Measurements from ENCODE around the gene MYH11.
"Not testable (repeated sequence)": the region's sequence is repeated elsewhere in the genome, so short reads cannot be mapped to it uniquely, and the experiment has no call there.

The MYH11 gene

GRCh38 chr16:15846510-15846909, 10.3 kb downstream of the MYH11 start:
- no peak for TF ChIP-seq CTCF (IDR thresholded peaks at IDR 0.05; ENCODE audit: low read depth, low read length)
- no peak for DNase-seq (ENCODE audit: low read depth)
- no peak overlapping the region for H3K4me3 ChIP-seq (ENCODE audit: low read depth, low read length)

- no peak overlapping the region for H3K4me3 ChIP-seq (ENCODE audit: low read depth, low read length)
- TF ChIP-seq MYC (IDR thresholded peaks at IDR 0.05; ENCODE audit: low read depth, low read length) = no peak
- TF ChIP-seq POLR2A (IDR thresholded peaks at IDR 0.05; ENCODE audit: extremely low read depth, insufficient read length) = no peak
- TF ChIP-seq CTCF (IDR thresholded peaks at IDR 0.05; ENCODE audit: low read depth, low read length) = no peak
- no peak for TF ChIP-seq MAX (IDR thresholded peaks at IDR 0.05; ENCODE audit: low read depth, low read length)
- no peak for DNase-seq (ENCODE audit: low read depth)
These were observed 13.1 kb downstream of the MYH11 start for GRCh38 chr16:15843635-15844279.

GRCh38 chr16:15839204-15839603, 17.6 kb downstream of the MYH11 start:
- not testable (repeated sequence) for H3K4me3 ChIP-seq (ENCODE audit: low read depth, low read length)

GRCh38 chr16:15837761-15838160, 19.1 kb downstream of the MYH11 start:
- TF ChIP-seq MYC (IDR thresholded peaks at IDR 0.05; ENCODE audit: low read depth, low read length) = no peak
- no peak for TF ChIP-seq MAX (IDR thresholded peaks at IDR 0.05; ENCODE audit: low read depth, low read length)
- TF ChIP-seq POLR2A (IDR thresholded peaks at IDR 0.05; ENCODE audit: extremely low read depth, insufficient read length) = no peak
- TF ChIP-seq CTCF (IDR thresholded peaks at IDR 0.05; ENCODE audit: low read depth, low read length) = no peak
- no peak for DNase-seq (ENCODE audit: low read depth)

More at GRCh38 chr16:15839204-15839603, 17.6 kb downstream of the MYH11 start:
- DNase-seq (ENCODE audit: low read depth) = not testable (repeated sequence)

GRCh38 chr16:15836965-15837611, 19.7 kb downstream of the MYH11 start:
- H3K4me3 ChIP-seq (ENCODE audit: low read depth, low read length) = no peak overlapping the region
- no peak for TF ChIP-seq MYC (IDR thresholded peaks at IDR 0.05; ENCODE audit: low read depth, low read length)
- no peak for TF ChIP-seq CTCF (IDR thresholded peaks at IDR 0.05; ENCODE audit: low read depth, low read length)
- no peak for TF ChIP-seq MAX (IDR thresholded peaks at IDR 0.05; ENCODE audit: low read depth, low read length)
- no peak for TF ChIP-seq POLR2A (IDR thresholded peaks at IDR 0.05; ENCODE audit: extremely low read depth, insufficient read length)
- no peak for DNase-seq (ENCODE audit: low read depth)

More at GRCh38 chr16:15837761-15838160, 19.1 kb downstream of the MYH11 start:
- H3K4me3 ChIP-seq (ENCODE audit: low read depth, low read length) = no peak overlapping the region

GRCh38 chr16:15836074-15836473, 20.8 kb downstream of the MYH11 start:
- TF ChIP-seq MAX (IDR thresholded peaks at IDR 0.05; ENCODE audit: low read depth, low read length) (no peak), MYC (IDR thresholded peaks at IDR 0.05; ENCODE audit: low read depth, low read length) (no peak), CTCF (IDR thresholded peaks at IDR 0.05; ENCODE audit: low read depth, low read length) (no peak), POLR2A (IDR thresholded peaks at IDR 0.05; ENCODE audit: extremely low read depth, insufficient read length) (no peak)
- no peak overlapping the region for H3K4me3 ChIP-seq (ENCODE audit: low read depth, low read length)
- DNase-seq (ENCODE audit: low read depth) = no peak
